SIG-M5 treated with dmso at 0.1 percent for 504 hours (cell line): ENCODE data around the gene SLC39A2.
"Not testable (repeated sequence)": the region's sequence is repeated elsewhere in the genome, so short reads cannot be mapped to it uniquely, and the experiment has no call there.

Source experiments
- DNase-seq: peaks from one replicate; lab custom pipeline; 2025; ENCODE audit not compliant: unreplicated experiment; lab: John Stamatoyannopoulos, UW

Gene SLC39A2

DNA sequence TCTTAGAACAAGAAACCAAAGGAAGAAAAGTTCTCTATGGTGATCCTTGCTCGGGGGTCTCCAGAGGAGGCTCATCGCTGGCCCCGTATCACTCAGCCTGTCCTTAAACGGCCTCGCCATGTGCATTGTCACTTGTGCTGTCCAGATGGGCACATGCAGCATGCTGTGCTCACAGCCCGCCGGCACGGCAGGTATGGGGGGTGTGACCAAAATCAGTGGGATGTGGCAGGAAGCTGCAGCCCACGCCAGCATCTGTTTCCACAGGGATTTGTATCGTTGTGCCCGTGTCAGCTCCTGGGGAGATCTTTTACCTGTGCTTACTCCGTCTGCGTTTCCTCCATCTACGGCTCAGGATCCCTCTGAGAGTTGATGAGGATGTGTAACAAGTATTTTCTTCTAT, 2.6 kb upstream of the SLC39A2 start:
- DNase-seq, result no peak

GRCh38 chr14:20997115-20997514, 2.0 kb upstream of the SLC39A2 start:
- no peak for DNase-seq

DNA sequence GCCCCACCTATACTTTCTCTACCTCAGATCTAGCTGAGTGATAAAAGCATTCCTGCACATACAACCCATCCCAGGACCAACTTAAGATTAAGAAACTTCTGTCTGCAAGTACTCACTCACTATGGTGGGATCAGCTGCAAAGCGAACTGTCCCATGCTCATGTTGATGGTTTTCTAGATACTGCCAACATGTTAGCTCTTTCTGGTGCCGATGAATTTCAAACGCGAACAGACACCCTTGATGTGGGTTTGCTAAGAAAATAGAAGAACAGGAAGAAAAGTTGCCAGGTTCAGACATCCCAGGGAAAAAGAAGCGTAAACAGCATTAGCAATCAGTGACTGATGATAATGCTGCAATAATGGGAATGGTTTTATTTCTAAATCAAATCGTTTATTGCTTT, 1.5 kb upstream of the SLC39A2 start:
- no peak for DNase-seq

DNA sequence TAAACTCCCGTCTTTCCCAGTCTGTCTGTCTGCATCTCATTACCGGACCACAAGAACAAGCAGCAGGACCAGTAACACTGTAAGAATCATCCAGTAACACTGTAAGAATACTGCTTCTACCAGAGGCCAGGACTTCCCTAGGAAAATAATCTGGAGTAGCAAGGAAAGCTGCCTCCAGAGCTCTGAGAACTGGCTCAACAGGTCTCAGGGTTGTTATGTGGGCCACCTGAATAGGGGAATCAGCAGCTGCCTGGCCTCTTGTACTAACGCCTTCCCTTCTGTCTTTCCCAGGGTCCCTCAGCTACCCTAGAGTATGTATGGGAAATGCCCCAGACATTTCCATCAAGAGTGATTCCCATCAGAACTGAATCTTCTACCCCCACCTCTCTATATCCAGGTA, 954 bp upstream of the SLC39A2 start:
- peak; percentile 28 for DNase-seq

- no peak for DNase-seq
These were observed 498 bp downstream of the SLC39A2 start for GRCh38 chr14:20999591-20999990.

- no peak for DNase-seq
These were observed 2.1 kb downstream of the SLC39A2 start for GRCh38 chr14:21001218-21001617.

- DNase-seq, result no peak
These were observed 4.8 kb downstream of the SLC39A2 start for GRCh38 chr14:21003788-21004346.

GRCh38 chr14:21009721-21010120, 10.6 kb downstream of the SLC39A2 start:
- DNase-seq, result not testable (repeated sequence)

- DNase-seq, result no peak
These were observed 12.0 kb downstream of the SLC39A2 start for GRCh38 chr14:21011136-21011535.

- peak; percentile 73 for DNase-seq
These were observed 15.7 kb downstream of the SLC39A2 start for GRCh38 chr14:21014761-21015190.

GRCh38 chr14:21015312-21015711, 16.2 kb downstream of the SLC39A2 start:
- DNase-seq, result peak; percentile 70

DNA sequence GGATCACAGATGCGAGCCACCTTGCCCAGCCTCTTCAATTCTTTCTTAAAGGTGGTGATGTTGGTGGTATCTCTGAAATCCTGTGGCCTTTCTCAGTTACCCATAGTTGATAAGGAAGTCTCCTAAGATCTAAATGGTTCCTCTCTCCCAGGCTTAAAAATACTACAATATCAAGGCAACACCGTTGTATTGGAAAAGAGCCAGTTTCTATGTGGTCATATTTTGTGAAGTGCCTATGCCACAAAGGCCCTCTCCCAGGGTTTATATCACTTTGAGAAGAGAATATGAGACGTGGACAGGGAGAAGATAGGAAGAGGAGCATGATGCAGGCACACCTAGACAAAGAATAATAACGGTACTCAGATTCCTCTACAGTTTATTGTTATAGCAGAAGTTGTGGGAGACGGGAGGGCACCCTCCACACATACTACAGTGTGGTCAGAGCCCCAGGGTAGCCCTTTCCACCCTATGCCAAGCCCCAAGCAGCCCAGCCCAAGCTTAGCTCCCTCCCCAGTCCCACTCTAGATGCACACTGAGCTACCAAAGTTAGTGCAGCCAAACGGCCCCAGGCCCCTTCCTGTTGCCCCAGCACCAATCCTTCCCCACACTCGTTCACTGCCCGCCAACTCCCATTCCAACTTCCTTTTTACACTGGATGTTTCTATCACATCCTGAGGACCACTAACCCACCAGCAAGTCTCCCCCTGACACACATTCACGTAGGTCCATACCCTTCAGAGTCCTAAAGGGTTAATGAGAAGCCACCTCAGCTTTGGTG, 17.5 kb downstream of the SLC39A2 start:
- DNase-seq, result no peak

DNA sequence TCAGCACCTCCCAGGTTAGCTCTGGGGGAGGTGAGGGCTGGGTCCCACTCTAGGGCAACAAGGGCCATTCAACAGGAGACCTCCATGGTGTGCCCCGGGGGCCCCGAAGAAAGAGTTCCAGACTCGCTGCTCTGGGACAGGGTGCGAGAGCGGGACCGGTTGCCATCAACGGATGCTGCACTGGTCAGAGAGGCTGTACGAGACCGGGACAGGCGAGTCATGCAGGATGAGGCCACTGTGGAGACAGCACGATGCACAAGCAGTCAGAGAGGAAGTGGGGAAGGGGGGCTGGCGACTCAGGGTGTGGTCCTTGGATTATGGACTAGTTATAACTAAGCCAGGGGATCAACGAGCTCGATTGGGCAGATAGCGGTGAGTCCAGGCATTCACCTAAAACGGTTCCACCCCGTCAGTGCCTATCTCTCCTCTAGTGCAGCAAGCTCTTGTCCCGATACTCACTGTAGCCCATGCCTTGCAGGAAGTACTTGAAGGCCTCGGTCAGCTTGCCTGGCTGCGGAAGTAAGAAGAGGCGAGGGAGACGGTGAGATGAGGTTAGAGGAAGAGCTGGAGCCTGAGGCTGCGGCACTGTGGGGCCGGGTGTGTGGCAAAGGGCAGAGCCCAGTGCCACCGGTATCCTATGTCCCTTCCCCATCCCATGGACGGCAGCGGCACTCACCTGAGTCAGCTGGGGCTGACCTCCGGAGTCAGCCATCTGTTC, 18.6 kb downstream of the SLC39A2 start:
- DNase-seq, result no peak

GRCh38 chr14:21018286-21018685, 19.2 kb downstream of the SLC39A2 start:
- DNase-seq, result no peak

DNA sequence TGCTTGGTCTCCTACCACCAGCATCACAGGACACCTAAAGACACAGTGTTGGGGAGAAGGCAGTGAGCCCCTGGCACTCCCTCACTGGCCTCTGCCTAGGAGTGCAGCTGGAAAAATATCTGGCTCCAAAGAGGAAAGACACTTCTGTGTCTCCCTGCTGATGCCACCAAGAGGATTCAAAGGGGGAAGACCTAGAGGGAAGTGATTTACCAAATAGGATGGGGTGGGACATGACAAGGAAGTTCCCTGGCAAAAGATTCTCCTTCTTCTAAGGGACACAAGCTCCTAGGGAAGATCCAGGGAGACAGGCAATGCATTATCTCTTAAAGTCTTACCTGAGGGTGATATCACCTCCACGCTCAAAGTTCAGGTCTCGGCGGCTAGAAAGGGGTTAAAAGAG, 19.7 kb downstream of the SLC39A2 start:
- DNase-seq, result no peak

GRCh38 chr14:21019366-21019765, 20.3 kb downstream of the SLC39A2 start:
- no peak for DNase-seq

DNA sequence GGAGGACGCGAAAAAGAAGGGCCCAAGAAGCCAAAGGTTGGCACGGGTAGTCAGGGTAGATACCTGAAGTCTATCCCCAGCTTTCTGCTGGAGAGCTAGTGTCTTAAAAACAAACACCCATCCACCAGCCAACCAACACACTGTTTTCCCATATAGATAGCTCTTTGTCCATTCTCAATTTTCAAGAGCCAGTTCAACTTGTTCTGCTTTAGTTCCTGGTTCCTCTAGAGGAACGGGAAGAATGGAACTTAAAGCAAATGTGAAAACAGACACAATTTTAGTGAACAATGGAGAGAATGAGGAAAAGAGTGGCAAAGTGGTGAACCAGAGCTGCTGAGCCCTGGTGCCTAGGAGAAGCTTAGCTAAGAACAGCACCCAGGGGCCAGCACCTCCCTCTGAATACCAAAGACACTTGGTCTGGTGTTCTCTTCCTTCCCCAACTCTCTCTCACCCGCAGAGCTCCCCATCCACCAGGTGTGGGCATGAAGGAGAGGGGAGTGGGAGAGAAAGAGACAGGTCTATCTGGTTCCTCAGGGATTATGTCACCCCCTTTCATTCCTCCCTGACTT, 22.0 kb downstream of the SLC39A2 start:
- no peak for DNase-seq

DNA sequence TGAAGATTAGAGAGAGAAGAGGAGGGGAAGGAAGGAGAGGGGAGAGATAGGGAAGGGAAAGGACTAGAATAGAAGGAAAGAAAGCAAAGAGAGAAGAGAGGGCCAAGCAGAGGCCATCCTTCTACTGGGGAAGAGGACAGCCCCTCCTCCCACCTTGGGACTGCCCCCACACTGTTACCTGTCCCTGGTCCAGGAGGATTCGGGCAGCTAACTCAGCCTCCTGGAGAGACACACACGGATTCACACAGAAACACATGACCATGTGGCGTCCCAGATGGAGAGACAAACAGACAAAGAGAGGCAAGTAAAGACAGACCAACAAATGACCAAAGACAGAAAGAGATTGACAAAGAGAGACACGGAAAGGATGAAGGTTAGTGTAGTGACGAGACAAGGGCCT, 23.6 kb downstream of the SLC39A2 start:
- no peak for DNase-seq

DNA sequence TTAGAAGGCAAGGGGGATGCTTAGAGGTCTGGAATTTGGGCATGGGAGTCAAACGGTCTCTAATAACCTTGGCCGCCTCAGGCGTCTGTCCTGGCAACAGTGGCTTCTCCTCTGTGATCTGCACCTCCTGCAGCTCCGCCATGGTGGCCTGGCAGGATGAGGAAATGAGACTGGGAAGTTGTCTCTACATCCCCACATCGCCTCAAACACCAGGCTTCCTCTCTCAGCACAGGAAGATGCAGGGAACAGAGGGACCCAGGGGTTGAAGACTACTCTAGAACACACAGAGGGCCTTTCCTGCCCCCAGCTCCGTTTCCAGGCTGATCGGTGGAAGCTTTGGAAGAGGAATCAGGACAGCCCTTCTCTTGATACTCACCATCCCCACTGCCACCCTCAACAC, 24.1 kb downstream of the SLC39A2 start:
- no peak for DNase-seq

- no peak for DNase-seq
These were observed 24.9 kb downstream of the SLC39A2 start for GRCh38 chr14:21023817-21024584.
